HG02852 (cell line): ENCODE measurements around the gene LIMK2.
"Not testable (repeated sequence)": the region's sequence is repeated elsewhere in the genome, so short reads cannot be mapped to it uniquely, and the experiment has no call there.

Source experiments
- ATAC-seq: cut with Tn5 transposase; IDR thresholded peaks from one replicate; pipeline ENCODE4 v1.9.1; 2021; ENCODE audit warnings: mild to moderate bottlenecking, moderate library complexity; ENCODE audit not compliant: unreplicated experiment

The LIMK2 gene

GRCh38 chr22:31211862-31212730 lies at the start of gene LIMK2:
Gene LIMK2 (plus strand): TSS chr22:31212298. CDS start chr22:31212409, 111 bp downstream.
- ATAC-seq: peak; percentile 84

GRCh38 chr22:31170971-31171370 lies 41.1 kb upstream of the LIMK2 start:
- ATAC-seq: no peak

DNA sequence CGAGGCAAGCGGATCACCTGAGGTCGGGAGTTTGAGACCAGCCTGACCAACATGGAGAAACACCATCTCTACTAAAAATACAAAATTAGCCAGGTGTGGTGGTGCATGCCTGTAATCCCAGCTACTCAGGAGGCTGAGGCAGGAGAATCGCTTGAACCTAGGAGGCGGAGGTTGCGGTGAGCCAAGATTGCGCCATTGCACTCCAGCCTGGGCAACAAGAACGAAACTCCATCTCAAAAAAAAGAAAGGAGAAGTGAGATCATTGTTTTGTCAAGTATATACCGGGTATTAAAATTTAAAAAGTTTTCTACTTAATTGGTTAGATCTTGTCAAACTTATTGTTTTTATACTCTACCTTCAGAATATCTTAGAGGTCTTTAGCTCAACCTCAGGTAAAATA lies 40.4 kb upstream of the LIMK2 start:
- ATAC-seq: not testable (repeated sequence)

- ATAC-seq: no peak
These were observed 38.5 kb upstream of the LIMK2 start for GRCh38 chr22:31173386-31174145.

- no peak for ATAC-seq
These were observed 35.2 kb upstream of the LIMK2 start for GRCh38 chr22:31176923-31177322.

- ATAC-seq: no peak
These were observed 34.5 kb upstream of the LIMK2 start for GRCh38 chr22:31177420-31178162.

GRCh38 chr22:31178859-31179258 lies 33.2 kb upstream of the LIMK2 start:
- no peak for ATAC-seq

DNA sequence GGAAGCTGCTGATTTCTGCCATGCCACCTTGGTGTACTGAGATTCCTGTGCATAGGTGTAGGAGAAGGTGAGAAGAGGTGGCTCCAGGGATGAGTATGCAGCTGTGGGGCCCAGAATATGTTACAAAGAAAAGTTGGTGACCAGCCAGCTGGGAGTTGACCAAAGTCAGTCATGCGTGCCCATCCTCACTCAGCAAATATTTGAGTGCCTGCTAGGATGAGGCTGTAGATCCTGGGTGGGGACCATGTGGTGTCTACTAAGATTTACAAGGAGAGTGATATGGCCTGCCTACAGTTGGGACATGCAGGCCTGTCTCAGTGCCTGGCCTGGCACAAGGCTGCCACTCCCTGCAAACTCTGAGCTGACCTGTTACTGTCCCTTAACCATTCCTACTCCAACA lies 32.8 kb upstream of the LIMK2 start:
- ATAC-seq: no peak

DNA sequence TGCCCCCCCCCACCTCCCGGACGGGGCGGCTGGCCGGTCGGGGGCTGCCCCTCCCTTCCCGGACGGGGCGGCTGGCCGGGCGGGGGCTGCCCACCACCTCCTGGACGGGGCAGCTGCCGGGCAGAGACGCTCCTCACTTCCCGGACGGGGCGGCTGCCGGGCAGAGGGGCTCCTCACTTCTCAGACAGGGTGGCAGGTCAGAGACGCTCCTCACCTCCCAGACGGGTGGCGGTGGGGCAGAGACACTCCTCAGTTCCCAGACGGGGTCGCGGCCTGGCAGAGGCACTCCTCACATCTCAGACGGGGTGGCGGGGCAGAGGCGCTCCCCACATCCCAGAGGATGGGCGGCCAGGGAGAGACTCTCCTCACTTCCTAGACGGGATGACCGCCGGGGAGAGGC lies 28.1 kb upstream of the LIMK2 start:
- ATAC-seq: no peak

DNA sequence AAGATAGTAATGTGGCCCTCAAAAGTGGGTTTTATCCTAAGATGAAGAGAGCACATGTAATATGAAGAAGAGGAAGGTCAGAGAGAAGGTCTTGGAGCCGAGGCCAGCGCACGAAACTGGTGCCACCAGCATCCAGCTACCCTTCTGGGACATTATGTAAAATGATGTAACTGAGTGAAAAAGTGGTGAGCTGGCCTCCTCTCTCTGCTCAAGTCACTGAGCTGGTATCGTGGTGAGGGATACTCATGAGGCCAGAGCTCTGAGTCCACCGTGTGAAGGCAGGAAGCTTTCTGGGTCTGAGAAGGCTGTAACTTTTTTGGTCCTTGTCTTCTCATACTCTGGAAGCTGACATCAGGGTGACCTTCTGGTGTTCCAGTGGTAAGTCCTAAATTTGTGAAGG lies 27.0 kb upstream of the LIMK2 start:
- no peak for ATAC-seq

DNA sequence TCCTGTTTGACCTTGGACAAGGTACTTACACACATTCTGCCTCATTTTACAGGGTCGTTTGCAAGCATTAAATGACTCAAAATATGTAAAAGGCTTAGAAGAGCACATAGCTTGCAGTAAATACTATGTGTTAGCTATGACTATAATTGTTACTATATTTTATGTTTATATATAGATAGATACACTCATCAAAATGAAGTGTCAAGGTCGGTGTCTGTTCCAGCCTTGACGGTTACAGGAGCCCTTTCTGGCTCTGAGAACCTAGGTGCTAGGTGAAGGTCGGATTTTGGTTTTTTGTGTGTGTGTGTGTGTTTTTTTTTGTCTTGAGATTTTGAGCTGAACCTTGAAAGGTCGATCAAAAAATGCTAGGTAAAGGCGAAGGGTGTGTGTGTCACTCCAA lies 24.5 kb upstream of the LIMK2 start:
- ATAC-seq: no peak

GRCh38 chr22:31192513-31192912 lies 19.6 kb upstream of the LIMK2 start:
- ATAC-seq: no peak

GRCh38 chr22:31193092-31193491 lies 19.0 kb upstream of the LIMK2 start:
- no peak for ATAC-seq

DNA sequence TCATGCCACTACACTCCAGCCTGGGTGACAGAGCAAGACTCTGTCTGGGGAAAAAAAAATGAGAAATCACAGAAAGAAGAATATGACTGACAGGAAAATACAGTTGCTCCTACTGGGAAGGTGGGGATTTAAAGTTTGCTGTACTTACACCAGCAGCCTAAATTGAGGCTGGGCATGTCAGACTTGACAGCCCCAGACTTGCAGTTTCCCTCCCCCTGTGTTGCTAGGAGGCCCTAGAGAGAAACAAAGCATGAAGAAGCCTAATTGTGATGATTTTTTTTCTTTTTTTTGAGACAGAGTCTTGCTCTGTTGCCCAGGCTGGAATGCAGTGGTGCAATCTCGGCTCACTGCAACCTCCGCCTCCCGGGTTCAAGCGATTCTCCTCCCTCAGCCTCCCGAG lies 17.4 kb upstream of the LIMK2 start:
- not testable (repeated sequence) for ATAC-seq

- ATAC-seq: no peak
These were observed 12.9 kb upstream of the LIMK2 start for GRCh38 chr22:31199187-31199586.

- ATAC-seq: not testable (repeated sequence)
These were observed 7.6 kb upstream of the LIMK2 start for GRCh38 chr22:31204352-31204984.

DNA sequence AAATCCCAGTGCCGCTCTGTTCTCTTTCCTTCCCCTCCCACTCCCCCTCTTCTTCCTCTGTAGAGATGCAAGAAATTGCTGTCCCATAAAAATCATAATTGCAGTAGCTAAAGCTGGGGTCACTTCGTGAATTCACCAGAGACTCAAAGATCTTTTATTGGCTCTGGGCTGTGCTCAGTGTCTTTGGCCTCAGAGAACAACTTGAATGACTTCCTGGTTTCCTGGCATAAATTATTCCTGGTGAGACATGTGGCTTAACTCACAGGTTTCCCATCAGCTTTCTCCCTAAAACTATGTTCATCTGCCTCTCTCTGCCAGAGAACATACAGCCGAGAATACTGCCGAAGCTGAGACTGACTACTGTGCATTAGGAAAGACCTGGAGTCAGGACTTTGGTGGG lies 7.0 kb upstream of the LIMK2 start:
- not testable (repeated sequence) for ATAC-seq

DNA sequence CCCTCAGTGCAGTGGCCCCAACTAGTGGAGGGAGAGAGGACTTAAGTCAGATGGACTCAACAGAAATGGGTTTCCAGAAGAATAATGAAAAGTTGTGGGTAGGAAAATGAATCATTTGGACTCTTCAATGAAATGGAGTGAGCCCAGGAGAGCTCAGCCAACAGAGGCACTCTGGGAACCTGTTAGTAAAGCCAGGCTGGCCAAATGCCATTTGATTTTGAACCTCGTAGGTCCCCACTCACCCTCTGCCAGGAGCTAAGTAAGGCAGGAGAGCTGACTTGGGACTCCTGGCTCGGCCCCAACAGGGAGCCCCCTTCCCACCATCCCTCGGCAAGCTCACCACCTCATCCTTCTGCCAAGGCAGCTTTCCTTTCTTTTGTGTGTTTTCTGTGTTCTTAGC lies 5.6 kb upstream of the LIMK2 start:
- not testable (repeated sequence) for ATAC-seq

DNA sequence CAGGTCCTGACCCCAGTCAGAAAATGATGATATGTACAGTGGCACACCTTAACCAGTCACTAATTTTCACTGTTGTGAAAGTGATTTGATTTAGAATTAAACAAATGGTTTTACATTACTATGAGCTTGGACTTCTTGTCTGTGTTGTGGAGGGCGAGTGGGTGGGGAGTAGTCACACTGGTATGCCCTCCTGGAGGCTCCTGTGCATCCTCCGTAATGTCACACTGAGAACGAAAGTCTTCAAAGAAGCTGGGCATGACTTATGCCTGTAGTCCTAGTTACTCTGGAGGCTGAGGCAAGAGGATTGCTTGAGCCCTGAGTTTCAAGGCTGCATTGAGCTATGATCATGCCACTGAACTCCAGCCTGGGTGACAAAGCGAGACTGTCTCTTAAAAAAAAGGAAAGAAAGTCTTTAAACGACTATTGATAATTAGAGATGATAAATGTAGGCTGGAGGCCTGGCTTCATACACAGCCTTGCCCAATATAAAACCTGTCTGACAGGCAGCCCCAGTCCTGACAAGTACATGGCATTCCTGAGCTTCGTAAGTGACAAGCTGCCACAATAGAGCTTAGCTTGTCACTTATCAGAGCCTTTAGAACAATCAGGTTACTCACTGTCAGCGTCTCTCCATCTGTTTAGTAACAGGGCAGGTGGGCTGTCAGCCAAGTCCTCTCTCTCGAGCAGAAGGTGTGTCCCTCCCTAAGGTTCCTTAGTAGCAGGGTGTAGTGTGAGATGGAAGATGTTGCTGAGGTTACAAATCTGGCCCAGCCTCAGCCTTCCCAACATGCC lies 5.0 kb upstream of the LIMK2 start:
- no peak for ATAC-seq
